Endothelial cell of umbilical vein (primary cell): Measurements from ENCODE around the gene TBX21. TPM values are rescaled to one million over a fixed set of nuclear protein-coding genes. Genes with fewer than 3 reads are reported as not detected.

Source experiments
- BruUV-seq: library from RNA; stranded (reverse); fragments of 400-500 nt; replicated peaks from 2 replicates; lab custom pipeline; 2021; lab: Mats Ljungman, UMichigan
- CTCF ChIA-PET: fragments of 300-600, 350-600 bp; sonication (Branson Sonifier 250); formaldehyde crosslinking; loops from one replicate; lab custom pipeline; 2021; ENCODE audit warnings: antibody characterized with exemption, inconsistent platforms; lab: Charles Lee
- POLR2A ChIA-PET: fragments of 300-600, 350-600 bp; sonication (Branson Sonifier 250); formaldehyde crosslinking; loops from one replicate; lab custom pipeline; 2021; ENCODE audit warnings: antibody characterized with exemption, inconsistent platforms; lab: Charles Lee
- DNase-seq: peaks from one replicate; pipeline ENCODE4 v3.0.0-alpha.2; 2011; ENCODE audit warnings: low read depth, low spot score
- FAIRE-seq: peaks from 2 replicates; lab custom pipeline; 2011; peaks lifted over from hg19 to GRCh38; lab: Jason Lieb, UNC
- H2AFZ ChIP-seq: 2 replicates; pipeline ENCODE4 v1.6.0; 2012; ENCODE audit warnings: low read depth, low read length, control low read depth, inconsistent platforms
- H3K27ac ChIP-seq: 2 replicates; pipeline ENCODE4 v1.5.1; 2011; ENCODE audit warnings: low read depth, mild to moderate bottlenecking, control low read depth, low read length, moderate library complexity; ENCODE audit not compliant: insufficient read depth
- H3K27me3 ChIP-seq, 2 experiments: 2 replicates each; pipeline versions ENCODE4 v1.6.0 to v1.6.1; 2011; ENCODE audit warnings: low read length in 2 of 2, mixed read lengths in 1 of 2; ENCODE audit not compliant: control insufficient read depth in 2 of 2, insufficient read depth in 2 of 2
- H3K36me3 ChIP-seq, 2 experiments: 2 replicates in 1 of 2; 3 replicates in 1 of 2; pipeline ENCODE4 v1.5.1; 2011; ENCODE audit warnings: low read length in 2 of 2, mild to moderate bottlenecking in 1 of 2, moderate library complexity in 1 of 2; ENCODE audit not compliant: control insufficient read depth in 2 of 2, insufficient read depth in 2 of 2; ENCODE audit errors: extremely low read depth in 1 of 2
- H3K4me1 ChIP-seq: 3 replicates; pipeline ENCODE4 v1.5.1; 2011; ENCODE audit warnings: mild to moderate bottlenecking, low read length; ENCODE audit not compliant: control insufficient read depth, insufficient read depth; ENCODE audit errors: extremely low read depth
- H3K4me2 ChIP-seq: 2 replicates; pipeline ENCODE4 v1.6.1; 2011; ENCODE audit warnings: low read length, control low read depth, mixed read lengths; ENCODE audit not compliant: insufficient read depth
- H3K4me3 ChIP-seq, 3 experiments: fragments of 200-600 bp in 1 of 3; sonication (generic), shearing (Covaris generic) in 1 of 3; replicated peaks in 1 of 3; 2 replicates each; pipeline ENCODE4 v1.5.1; 2011 to 2016; ENCODE audit warnings: control low read depth in 3 of 3, low read length in 3 of 3, mild to moderate bottlenecking in 2 of 3, inconsistent platforms in 1 of 3, low read depth in 1 of 3, moderate library complexity in 1 of 3; ENCODE audit not compliant: insufficient read depth in 1 of 3
- H3K79me2 ChIP-seq: 2 replicates; pipeline ENCODE4 v1.6.0; 2012; ENCODE audit warnings: low read length, inconsistent platforms; ENCODE audit not compliant: control insufficient read depth, insufficient read depth
- H3K9ac ChIP-seq: replicated peaks from 2 replicates; pipeline ENCODE3; 2011; ENCODE audit warnings: low read length, control low read depth; ENCODE audit not compliant: insufficient read depth; ENCODE audit errors: extremely low read depth
- H3K9me1 ChIP-seq: replicated peaks from 3 replicates; pipeline ENCODE4 v1.6.0; 2011; ENCODE audit warnings: mild to moderate bottlenecking, low read length; ENCODE audit not compliant: control insufficient read depth, insufficient read depth; ENCODE audit errors: extremely low read depth
- H3K9me3 ChIP-seq: replicated peaks from 2 replicates; pipeline ENCODE4 v1.5.1; 2012; ENCODE audit warnings: low read length, inconsistent platforms; ENCODE audit not compliant: control insufficient read depth, insufficient read depth
- H4K20me1 ChIP-seq: replicated peaks from 2 replicates; pipeline ENCODE3; 2011; ENCODE audit warnings: mild to moderate bottlenecking, low read length; ENCODE audit not compliant: control insufficient read depth, insufficient read depth; ENCODE audit errors: extremely low read depth
- CTCF ChIP-seq, 2 donors: IDR thresholded peaks; 1 replicate in 1 of 2; 2 replicates in 1 of 2; pipeline ENCODE4 v1.5.1; 2011; ENCODE audit warnings: low read length in 2 of 2, mild to moderate bottlenecking in 2 of 2, moderate library complexity in 2 of 2, control low read depth in 1 of 2, inconsistent platforms in 1 of 2, low read depth in 1 of 2; ENCODE audit not compliant: insufficient read depth in 1 of 2; ENCODE audit errors: extremely low read depth in 1 of 2
- EZH2 ChIP-seq: IDR thresholded peaks from 2 replicates; pipeline ENCODE4 v1.6.1; 2012; ENCODE audit warnings: borderline replicate concordance, low read depth, mild to moderate bottlenecking, moderate library complexity, low read length, inconsistent platforms; ENCODE audit not compliant: severe bottlenecking
- FOS ChIP-seq: IDR thresholded peaks from 2 replicates; pipeline ENCODE4 v1.6.1; 2011; ENCODE audit warnings: mild to moderate bottlenecking, low read length, moderate library complexity, borderline replicate concordance; ENCODE audit not compliant: insufficient read depth
- GATA2 ChIP-seq: IDR thresholded peaks from 2 replicates; pipeline ENCODE4 v1.7.0; 2011; ENCODE audit warnings: low read depth, mild to moderate bottlenecking, moderate library complexity, mixed read lengths, low read length; ENCODE audit not compliant: insufficient read length, insufficient read depth
- JUN ChIP-seq: IDR thresholded peaks from 2 replicates; pipeline ENCODE4 v1.6.1; 2011; ENCODE audit warnings: borderline replicate concordance, low read depth; ENCODE audit not compliant: insufficient read length, insufficient read depth
- MAX ChIP-seq: IDR thresholded peaks from 2 replicates; pipeline ENCODE4 v1.6.1; 2011; ENCODE audit not compliant: insufficient read depth, insufficient read length
- MYC ChIP-seq: IDR thresholded peaks from one replicate; pipeline ENCODE4 v1.6.1; 2011; ENCODE audit warnings: mild to moderate bottlenecking, low read depth, low read length
- POLR2A ChIP-seq: IDR thresholded peaks from 2 replicates; pipeline ENCODE4 v1.6.1; 2012; ENCODE audit warnings: low read depth, mild to moderate bottlenecking, control low read depth, low read length
- POLR2AphosphoS5 ChIP-seq: IDR thresholded peaks from 2 replicates; pipeline ENCODE4 v1.6.1; 2012; ENCODE audit warnings: low read depth, mild to moderate bottlenecking, control low read depth, low read length, moderate library complexity; ENCODE audit not compliant: insufficient read depth
- dilution Hi-C: fragments of 300-500 bp; cut with MboI; formaldehyde crosslinking; loops from one replicate; pipeline ENCODE4 v1.15.0; 2019; ENCODE audit warnings: low sequenced_read_pairs; ENCODE audit not compliant: extremely low pct_ligation_motif_present
- intact Hi-C: fragments of 100-400 bp; cut with micrococcal nuclease; formaldehyde crosslinking; loops from one replicate; pipeline ENCODE4 v1.10.0; 2022
- polyA plus RNA-seq, 4 experiments: library from polyadenylated mRNA; depleted of rRNA in 3 of 4; stranded (reverse) in 3 of 4; unstranded in 1 of 4; fragments of >200 nt; gene quantifications; 2 replicates each; pipeline versions ENCODE4 v1.2.1 to v1.2.3, GENCODE V29; 2011 to 2012; ENCODE audit warnings: missing spikeins in 1 of 4
- total RNA-seq: library from RNA; stranded (reverse); gene quantifications from 2 replicates; pipeline ENCODE4 v1.2.3, GENCODE V29; 2021

Gene TBX21
- total and polyA plus RNA-seq, 2 donors (not counting 3 experiments of a cell fraction or from before 2014, with no cell fraction given): not detected

- Histone ChIP-seq H3K36me3 (peaks cover 0 to 24% of the 10 kb centered on the region in 2 experiments), H3K4me1 (no peaks in the 10 kb centered on the region), H4K20me1 (no peaks in the 10 kb centered on the region), H3K27ac (no peak overlapping the region), H3K9me3 (no peaks in the 10 kb centered on the region), H3K4me2 (no peak overlapping the region), H3K4me3 (no peak overlapping the region), H3K79me2 (no peaks in the 10 kb centered on the region), H3K9ac (no peak overlapping the region), H2AFZ (no peak overlapping the region), H3K27me3 (no peaks in the 10 kb centered on the region), H3K9me1 (no peaks in the 10 kb centered on the region)
- intact Hi-C loops (no loop called here), dilution Hi-C loops (no loop called here)
- ChIA-PET POLR2A (no interaction called here), CTCF (interaction anchor here (1.9 kb wide), 1 partner anchor 17 kb away, joined by 5 read pairs; no protein-coding TSS in a partner anchor)
- no peak for TF ChIP-seq EZH2
- TF ChIP-seq POLR2AphosphoS5: no peak
- no peak for TF ChIP-seq CTCF (IDR thresholded peaks at IDR 0.05; ENCODE audit: extremely low read depth in 1 of 2, insufficient read depth in 1 of 2, low read depth in 1 of 2, low read length in 2 of 2)
- DNase-seq (no peak), FAIRE-seq (no peak)
- no TSS peak for BruUV-seq
Observed at GRCh38 chr17:47701608-47702007, 31.4 kb upstream of the TBX21 start.

- DNase-seq (no peak), FAIRE-seq (no peak)
- TF ChIP-seq FOS (no peak), POLR2AphosphoS5 (no peak), GATA2 (no peak), MYC (no peak), CTCF (IDR thresholded peaks at IDR 0.05; ENCODE audit: extremely low read depth in 1 of 2, insufficient read depth in 1 of 2, low read depth in 1 of 2, low read length in 2 of 2) (no peak), EZH2 (no peak), POLR2A (no peak), MAX (no peak), JUN (no peak)
- Histone ChIP-seq H3K4me2 (no peak overlapping the region), H3K9me1 (no peaks in the 10 kb centered on the region), H3K4me3 (no peak overlapping the region), H3K79me2 (no peaks in the 10 kb centered on the region), H3K9ac (no peak overlapping the region), H4K20me1 (no peaks in the 10 kb centered on the region), H3K27ac (no peak overlapping the region), H3K4me1 (no peaks in the 10 kb centered on the region), H3K9me3 (no peaks in the 10 kb centered on the region), H2AFZ (no peak overlapping the region), H3K36me3 (peaks cover 0 to 22% of the 10 kb centered on the region in 2 experiments), H3K27me3 (no peaks in the 10 kb centered on the region)
- intact Hi-C loops (no loop called here), dilution Hi-C loops (no loop called here)
- POLR2A ChIA-PET: no interaction called here
- BruUV-seq: no TSS peak
- CTCF ChIA-PET: interaction anchor here (0.6 kb wide), 1 partner anchor 16 kb away, joined by 3 read pairs; no protein-coding TSS in a partner anchor
Observed at GRCh38 chr17:47702391-47702995, 30.5 kb upstream of the TBX21 start.
